Liver (tissue), 9 donors: ENCODE results near the gene ACSM6. TPM values are rescaled to one million over a fixed set of nuclear protein-coding genes. Genes with fewer than 3 reads are reported as not detected.
"Not testable (repeated sequence)": the region's sequence is repeated elsewhere in the genome, so short reads cannot be mapped to it uniquely, and the experiment has no call there.

Experiments
- DNase-seq: peaks from one replicate; pipeline ENCODE4 v3.0.0-alpha.2; 2017; ENCODE audit warnings: low spot score
- H3K27ac ChIP-seq, 2 donors: one replicate each; pipeline ENCODE4 v1.7.0; 2013; ENCODE audit warnings: inconsistent platforms in 2 of 2, low read length in 2 of 2, control low read depth in 1 of 2, low read depth in 1 of 2, mild to moderate bottlenecking in 1 of 2
- H3K27me3 ChIP-seq, 4 donors: one replicate each; pipeline versions ENCODE4 v1.6.1 to v1.7.0; 2013; ENCODE audit warnings: low read length in 3 of 4, inconsistent platforms in 1 of 4, mild to moderate bottlenecking in 1 of 4, moderate library complexity in 1 of 4; ENCODE audit not compliant: control insufficient read depth in 4 of 4, insufficient read depth in 4 of 4
- H3K36me3 ChIP-seq, 4 donors: one replicate each; pipeline versions ENCODE4 v1.6.1 to v1.7.0; 2013; ENCODE audit warnings: low read length in 3 of 4, mild to moderate bottlenecking in 3 of 4, low read depth in 1 of 4, moderate library complexity in 1 of 4; ENCODE audit not compliant: control insufficient read depth in 4 of 4, insufficient read depth in 3 of 4
- H3K4me1 ChIP-seq, 4 donors: one replicate each; pipeline versions ENCODE4 v1.6.1 to v1.7.0; 2013; ENCODE audit warnings: low read length in 3 of 4, mild to moderate bottlenecking in 3 of 4, moderate library complexity in 1 of 4; ENCODE audit not compliant: control insufficient read depth in 4 of 4, insufficient read depth in 4 of 4
- H3K4me3 ChIP-seq, 3 donors: one replicate each; pipeline versions ENCODE4 v1.6.1 to v1.7.0; 2013; ENCODE audit warnings: low read length in 3 of 3, control low read depth in 1 of 3, low read depth in 1 of 3, mild to moderate bottlenecking in 1 of 3
- H3K9ac ChIP-seq, 2 donors: one replicate each; pipeline ENCODE4 v1.7.0; 2013; ENCODE audit warnings: low read length in 2 of 2, mild to moderate bottlenecking in 2 of 2, moderate library complexity in 2 of 2, control low read depth in 1 of 2, low read depth in 1 of 2
- H3K9me3 ChIP-seq, 4 donors: one replicate each; pipeline versions ENCODE4 v1.6.1 to v1.7.0; 2013; ENCODE audit warnings: low read length in 3 of 4; ENCODE audit not compliant: control insufficient read depth in 4 of 4
- ATF3 ChIP-seq: IDR thresholded peaks from 2 replicates; pipeline ENCODE4 v1.6.1; 2016; ENCODE audit warnings: antibody characterized with exemption
- EGR1 ChIP-seq, 2 donors: IDR thresholded peaks; 2 replicates each; pipeline ENCODE4 v1.6.1; 2016 to 2018; ENCODE audit warnings: antibody characterized with exemption in 2 of 2, low read depth in 2 of 2
- FOXA1 ChIP-seq: IDR thresholded peaks from 2 replicates; pipeline ENCODE4 v1.6.1; 2016; ENCODE audit warnings: antibody characterized with exemption
- FOXA2 ChIP-seq: IDR thresholded peaks from 2 replicates; pipeline ENCODE4 v1.6.1; 2016; ENCODE audit warnings: antibody characterized with exemption
- GABPA ChIP-seq, 2 donors: IDR thresholded peaks in 1 of 2; conservative IDR thresholded peaks in 1 of 2; 2 replicates each; pipeline ENCODE4 v1.6.1; 2016; ENCODE audit warnings: antibody characterized with exemption in 2 of 2, mild to moderate bottlenecking in 1 of 2, moderate library complexity in 1 of 2
- HNF4G ChIP-seq: IDR thresholded peaks from 2 replicates; pipeline ENCODE4 v1.6.1; 2016; ENCODE audit warnings: antibody characterized with exemption
- JUND ChIP-seq, 2 donors: IDR thresholded peaks; 2 replicates each; pipeline ENCODE4 v1.6.1; 2016; ENCODE audit warnings: antibody characterized with exemption in 2 of 2
- MAX ChIP-seq: IDR thresholded peaks from 2 replicates; pipeline ENCODE4 v1.6.1; 2016; ENCODE audit warnings: antibody characterized with exemption
- NR2F2 ChIP-seq: IDR thresholded peaks from 2 replicates; pipeline ENCODE4 v1.6.1; 2016; ENCODE audit warnings: antibody characterized with exemption
- REST ChIP-seq: IDR thresholded peaks from 2 replicates; pipeline ENCODE4 v1.6.1; 2016; ENCODE audit warnings: antibody characterized with exemption, mild to moderate bottlenecking
- SP1 ChIP-seq: IDR thresholded peaks from 2 replicates; pipeline ENCODE4 v1.6.1; 2018; ENCODE audit warnings: antibody characterized with exemption, mild to moderate bottlenecking
- TAF1 ChIP-seq: conservative IDR thresholded peaks from 2 replicates; pipeline ENCODE4 v1.6.1; 2016; ENCODE audit warnings: antibody characterized with exemption, mild to moderate bottlenecking
- YY1 ChIP-seq: IDR thresholded peaks from 2 replicates; pipeline ENCODE4 v1.6.1; 2016; ENCODE audit warnings: antibody characterized with exemption, mild to moderate bottlenecking
- ZBTB33 ChIP-seq: IDR thresholded peaks from 2 replicates; pipeline ENCODE4 v1.6.1; 2016; ENCODE audit warnings: antibody characterized with exemption
- WGBS: extraction: QIAGEN DNeasy Blood & Tissue Kit; methylation state at CpG from one replicate; pipeline ENCODE4 v1.1.7; 2013; 5-methylcytosine and 5-hydroxymethylcytosine counted together
- polyA plus RNA-seq, 2 donors: library from polyadenylated mRNA; stranded (reverse) in 1 of 2; unstranded in 1 of 2; fragments of 200-250 nt in 1 of 2; fragments of >200 nt in 1 of 2; fragmentation: Nextera tagmentation in 1 of 2; extraction: Ambion mirVana in 1 of 2; gene quantifications; one replicate each; pipeline versions ENCODE4 v1.2.1 to v1.2.3, GENCODE V29; 2013 to 2015
- total RNA-seq, 2 donors: library from RNA; depleted of rRNA; stranded (reverse); fragments of >200 nt; gene quantifications; one replicate each; pipeline ENCODE4 v1.2.3, GENCODE V29; 2014
- donor health status: healthy.
- donor health status: healthy.
- donor health status: healthy.
- donor health status: healthy.
- donor health status: healthy.

Gene ACSM6
- total and polyA plus RNA-seq, 4 donors = not detected

GRCh38 chr10:95240096-95240495, 46.1 kb downstream of the ACSM6 start:
- not testable (repeated sequence) for H3K9ac ChIP-seq, H3K4me3 ChIP-seq, H3K27ac ChIP-seq, DNase-seq, H3K27me3 ChIP-seq, H3K4me1 ChIP-seq, H3K9me3 ChIP-seq
- H3K36me3 ChIP-seq = peaks cover 4 to 52% (median 31%) of the 10 kb centered on the region in 4 donors
- WGBS = 98% methylated on average over 3 of the region's 3 CpGs

GRCh38 chr10:95240811-95241210, 46.8 kb downstream of the ACSM6 start:
- H3K4me3 ChIP-seq = no peak overlapping the region
- no peak overlapping the region for H3K27ac ChIP-seq
- H3K9ac ChIP-seq = no peak overlapping the region
- TF ChIP-seq GABPA (IDR thresholded peaks at IDR 0.05 in 1 of 2, conservative IDR thresholded peaks at IDR 0.05 in 1 of 2) (no peak), SP1 (no peak), FOXA2 (no peak), TAF1 (no peak), YY1 (no peak), HNF4G (no peak), FOXA1 (no peak), EGR1 (IDR thresholded peaks at IDR 0.05; ENCODE audit: low read depth in 2 of 2) (no peak), NR2F2 (no peak), ZBTB33 (no peak), REST (no peak), JUND (IDR thresholded peaks at IDR 0.05) (no peak), MAX (no peak)
- 88% methylated on average over 6 of the region's 6 CpGs for WGBS
- no peaks in the 10 kb centered on the region for H3K9me3 ChIP-seq
- no peaks in the 10 kb centered on the region for H3K27me3 ChIP-seq
- no peak for DNase-seq
- H3K4me1 ChIP-seq = no peaks in the 10 kb centered on the region
- peaks cover 6 to 54% (median 38%) of the 10 kb centered on the region in 4 donors for H3K36me3 ChIP-seq

GRCh38 chr10:95241533-95241932, 47.5 kb downstream of the ACSM6 start:
- Histone ChIP-seq H3K27me3 (no peaks in the 10 kb centered on the region), H3K27ac (no peak overlapping the region), H3K9me3 (no peaks in the 10 kb centered on the region), H3K9ac (no peak overlapping the region), H3K36me3 (peaks cover 6 to 51% (median 41%) of the 10 kb centered on the region in 4 donors), H3K4me1 (peaks cover 0 to under 1% (median 0%) of the 10 kb centered on the region in 4 donors), H3K4me3 (no peak overlapping the region)
- DNase-seq = no peak
- WGBS = 70% methylated on average over 4 of the region's 4 CpGs
- TF ChIP-seq REST (no peak), SP1 (no peak), FOXA1 (no peak), FOXA2 (no peak), JUND (IDR thresholded peaks at IDR 0.05) (no peak), EGR1 (IDR thresholded peaks at IDR 0.05; ENCODE audit: low read depth in 2 of 2) (no peak), GABPA (IDR thresholded peaks at IDR 0.05 in 1 of 2, conservative IDR thresholded peaks at IDR 0.05 in 1 of 2) (no peak), ATF3 (no peak), TAF1 (no peak)
